Smooth muscle cell (in vitro differentiated cells): ENCODE data around the gene PROX2. TPM values are rescaled to one million over a fixed set of nuclear protein-coding genes. Genes with fewer than 3 reads are reported as not detected.

Experiments used
- DNase-seq: peaks from one replicate; lab custom pipeline; 2025; ENCODE audit not compliant: unreplicated experiment; lab: John Stamatoyannopoulos, UW
- H2AFZ ChIP-seq: fragments of 200-600 bp; sonication (generic); 2 replicates; pipeline ENCODE4 v1.6.0; 2016; ENCODE audit warnings: antibody characterized with exemption, low read depth, mild to moderate bottlenecking
- H3F3A ChIP-seq: fragments of 200-600 bp; sonication (generic); 2 replicates; pipeline ENCODE4 v1.6.0; 2017; ENCODE audit warnings: antibody characterized with exemption, low read depth
- H3K27ac ChIP-seq: fragments of 200-600 bp; sonication (generic); 2 replicates; pipeline ENCODE4 v1.5.1; 2016; ENCODE audit warnings: low read depth, mild to moderate bottlenecking
- H3K27me3 ChIP-seq: fragments of 200-600 bp; sonication (generic); 2 replicates; pipeline ENCODE4 v1.6.1; 2016; ENCODE audit warnings: low read depth, mild to moderate bottlenecking
- H3K36me3 ChIP-seq: fragments of 200-600 bp; sonication (generic); 2 replicates; pipeline ENCODE4 v1.5.1; 2016; ENCODE audit warnings: low read depth
- H3K4me1 ChIP-seq: fragments of 200-600 bp; sonication (generic); 2 replicates; pipeline ENCODE4 v1.5.1; 2016; ENCODE audit warnings: low read depth
- H3K4me2 ChIP-seq: fragments of 200-600 bp; sonication (generic); 2 replicates; pipeline ENCODE4 v1.6.0; 2016; ENCODE audit warnings: mild to moderate bottlenecking
- H3K4me3 ChIP-seq: fragments of 200-600 bp; sonication (generic); 2 replicates; pipeline ENCODE4 v1.5.1; 2016; ENCODE audit warnings: mild to moderate bottlenecking
- H3K79me2 ChIP-seq: fragments of 200-600 bp; sonication (generic); 2 replicates; pipeline ENCODE4 v1.6.0; 2016; ENCODE audit warnings: low read depth, mild to moderate bottlenecking
- H3K9ac ChIP-seq: fragments of 200-600 bp; sonication (generic); 2 replicates; pipeline ENCODE4 v1.6.0; 2016; ENCODE audit warnings: low read depth
- H3K9me3 ChIP-seq: fragments of 200-600 bp; sonication (generic); replicated peaks from 2 replicates; pipeline ENCODE4 v1.5.1; 2016; ENCODE audit warnings: low read depth
- H4K20me1 ChIP-seq: fragments of 200-600 bp; sonication (generic); 2 replicates; pipeline ENCODE4 v1.6.0; 2016; ENCODE audit warnings: low read depth
- CTCF ChIP-seq: fragments of 200-600 bp; sonication (generic); IDR thresholded peaks from 2 replicates; pipeline ENCODE4 v1.5.1; 2017; ENCODE audit warnings: borderline replicate concordance, mild to moderate bottlenecking, antibody characterized with exemption; ENCODE audit not compliant: insufficient read depth, poor library complexity, severe bottlenecking
- WGBS: methylation state at CpG from one replicate; pipeline ENCODE4 v1.1.7; 2016; ENCODE audit warnings: low lambda C conversion rate; 5-methylcytosine and 5-hydroxymethylcytosine counted together
- polyA plus RNA-seq: library from polyadenylated mRNA; unstranded; fragments of >200 nt; fragmentation: Nextera tagmentation; extraction: Ambion mirVana; gene quantifications from 2 replicates; pipeline ENCODE4 v1.2.1, GENCODE V29; 2016
- total RNA-seq: library from RNA; depleted of rRNA; stranded (reverse); fragments of >200 nt; gene quantifications from 2 replicates; pipeline ENCODE4 v1.2.3, GENCODE V29; 2014

PROX2 gene
- total RNA-seq = not detected in 2 replicates
- 0.08 and 0.52 TPM in 2 replicates for polyA plus RNA-seq

- Histone ChIP-seq H4K20me1 (no peaks in the 10 kb centered on the region), H3F3A (peaks cover 15% of the 10 kb centered on the region), H3K4me1 (peaks cover 8% of the 10 kb centered on the region), H3K27ac (no peak within 1 kb of the TSS), H3K9me3 (no peaks in the 10 kb centered on the region), H3K4me3 (no peak within 1 kb of the TSS), H3K4me2 (no peak within 1 kb of the TSS), H2AFZ (no peak within 1 kb of the TSS), H3K79me2 (no peaks in the 10 kb centered on the region), H3K9ac (no peak within 1 kb of the TSS), H3K36me3 (no peaks in the 10 kb centered on the region), H3K27me3 (no peaks in the 10 kb centered on the region)
- 70% methylated on average over 13 of the region's 13 CpGs for WGBS
- DNase-seq = no peak
- no peak for TF ChIP-seq CTCF
Measured at GRCh38 chr14:74875941-74876913, at the start of gene PROX2. PROX2 (minus strand) TSS chr14:74876145; CDS start chr14:74863834, 12,311 bp downstream.

GRCh38 chr14:74924061-74924460 is 48.1 kb upstream of the PROX2 start:
- Histone ChIP-seq H3K9ac (no peak overlapping the region), H2AFZ (no peak overlapping the region), H3K4me3 (no peak overlapping the region), H3K27ac (no peak overlapping the region), H3K4me1 (no peaks in the 10 kb centered on the region), H3K9me3 (no peaks in the 10 kb centered on the region), H3K79me2 (no peaks in the 10 kb centered on the region), H3K36me3 (no peaks in the 10 kb centered on the region), H3K4me2 (no peak overlapping the region), H4K20me1 (no peaks in the 10 kb centered on the region), H3K27me3 (peaks cover 29% of the 10 kb centered on the region), H3F3A (no peaks in the 10 kb centered on the region)
- TF ChIP-seq CTCF = no peak
- WGBS = 93% methylated on average over 11 of the region's 11 CpGs
- DNase-seq = no peak

- Histone ChIP-seq H3K27me3 (peaks cover 27% of the 10 kb centered on the region), H3K79me2 (no peaks in the 10 kb centered on the region), H3K4me2 (peak within 1 kb of the TSS; percentile 84), H4K20me1 (no peaks in the 10 kb centered on the region), H3K4me3 (peak within 1 kb of the TSS; percentile 41), H3K36me3 (no peaks in the 10 kb centered on the region), H3K9me3 (no peaks in the 10 kb centered on the region), H3K4me1 (no peaks in the 10 kb centered on the region), H2AFZ (no peak within 1 kb of the TSS), H3F3A (no peaks in the 10 kb centered on the region), H3K9ac (no peak within 1 kb of the TSS), H3K27ac (no peak within 1 kb of the TSS)
- WGBS = 3% methylated on average over 32 of the region's 51 CpGs
- TF ChIP-seq CTCF = no peak
- no peak for DNase-seq
Measured at GRCh38 chr14:74922752-74923401, 46.9 kb upstream of the PROX2 start, which contains the start of gene RPS6KL1. RPS6KL1 (minus strand) TSS chr14:74923260; CDS start chr14:74921541, 1,719 bp downstream.
